Vagina (tissue), 2 donors: ENCODE results near the gene MRPL51. TPM values are rescaled to one million over a fixed set of nuclear protein-coding genes. Genes with fewer than 3 reads are reported as not detected.
"Not testable (repeated sequence)": the region's sequence is repeated elsewhere in the genome, so short reads cannot be mapped to it uniquely, and the experiment has no call there.

Experiments used
- DNase-seq, 2 donors: peaks; one replicate each; pipeline ENCODE4 v3.0.0-alpha.2; 2017; ENCODE audit errors: extremely low spot score in 2 of 2
- H3K27ac ChIP-seq: fragments of 200-600 bp; sonication (generic); one replicate; pipeline ENCODE4 v1.5.1; 2019
- H3K27me3 ChIP-seq: fragments of 200-600 bp; sonication (generic); one replicate; pipeline ENCODE4 v1.5.1; 2019
- H3K36me3 ChIP-seq, 2 donors: fragments of 200-600 bp; sonication (generic); one replicate each; pipeline ENCODE4 v1.5.1; 2017 to 2019
- H3K4me1 ChIP-seq: fragments of 200-600 bp; sonication (generic); one replicate; pipeline ENCODE4 v1.5.1; 2019
- H3K4me3 ChIP-seq, 2 donors: fragments of 200-600 bp; sonication (generic); 1 replicate in 1 of 2; 2 replicates in 1 of 2; pipeline ENCODE4 v1.5.1; 2016 to 2019
- H3K9me3 ChIP-seq: fragments of 200-600 bp; sonication (generic); one replicate; pipeline ENCODE4 v1.5.1; 2019
- POLR2A ChIP-seq, 2 donors: fragments of 450-650 bp; IDR thresholded peaks; one replicate each; pipeline ENCODE4 v1.6.1; 2017; ENCODE audit warnings: antibody characterized with exemption in 2 of 2, mild to moderate bottlenecking in 2 of 2, moderate library complexity in 2 of 2
- POLR2AphosphoS5 ChIP-seq, 2 donors: sonication (generic); formaldehyde crosslinking; IDR thresholded peaks; one replicate each; pipeline ENCODE4 v1.9.0; 2017; ENCODE audit warnings: antibody characterized with exemption in 2 of 2, mild to moderate bottlenecking in 2 of 2, low read depth in 1 of 2; ENCODE audit not compliant: insufficient read depth in 1 of 2
- intact Hi-C: fragments of 100-400 bp; cut with DNase I; formaldehyde crosslinking; loops from one replicate; pipeline ENCODE4 v1.15.1; 2023
- total RNA-seq: library from RNA; depleted of rRNA; stranded (reverse); fragments of >200 nt; gene quantifications from one replicate; pipeline ENCODE4 v1.2.3, GENCODE V29; 2016
- TF ChIP-seq, protein P1 (sequence below), 3 experiments: fragments of 450-650 bp in 2 of 3; fragments of 200-600 bp in 1 of 3; sonication (generic) in 1 of 3; IDR thresholded peaks; one replicate each; pipeline ENCODE4 v1.5.1; 2017 to 2019; ENCODE audit warnings: antibody characterized with exemption in 3 of 3, mild to moderate bottlenecking in 2 of 3, moderate library complexity in 2 of 3

MRPL51 gene
- total RNA-seq, 1 donor from 2014 or later: 23.1 TPM

GRCh38 chr12:6488240-6488639 is 4.8 kb downstream of the MRPL51 start:
- TF ChIP-seq POLR2A (IDR thresholded peaks at IDR 0.05) (no peak), POLR2AphosphoS5 (IDR thresholded peaks at IDR 0.05; ENCODE audit: insufficient read depth in 1 of 2, low read depth in 1 of 2) (no peak)
- TF ChIP-seq, protein P1, sequence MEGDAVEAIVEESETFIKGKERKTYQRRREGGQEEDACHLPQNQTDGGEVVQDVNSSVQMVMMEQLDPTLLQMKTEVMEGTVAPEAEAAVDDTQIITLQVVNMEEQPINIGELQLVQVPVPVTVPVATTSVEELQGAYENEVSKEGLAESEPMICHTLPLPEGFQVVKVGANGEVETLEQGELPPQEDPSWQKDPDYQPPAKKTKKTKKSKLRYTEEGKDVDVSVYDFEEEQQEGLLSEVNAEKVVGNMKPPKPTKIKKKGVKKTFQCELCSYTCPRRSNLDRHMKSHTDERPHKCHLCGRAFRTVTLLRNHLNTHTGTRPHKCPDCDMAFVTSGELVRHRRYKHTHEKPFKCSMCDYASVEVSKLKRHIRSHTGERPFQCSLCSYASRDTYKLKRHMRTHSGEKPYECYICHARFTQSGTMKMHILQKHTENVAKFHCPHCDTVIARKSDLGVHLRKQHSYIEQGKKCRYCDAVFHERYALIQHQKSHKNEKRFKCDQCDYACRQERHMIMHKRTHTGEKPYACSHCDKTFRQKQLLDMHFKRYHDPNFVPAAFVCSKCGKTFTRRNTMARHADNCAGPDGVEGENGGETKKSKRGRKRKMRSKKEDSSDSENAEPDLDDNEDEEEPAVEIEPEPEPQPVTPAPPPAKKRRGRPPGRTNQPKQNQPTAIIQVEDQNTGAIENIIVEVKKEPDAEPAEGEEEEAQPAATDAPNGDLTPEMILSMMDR (IDR thresholded peaks at IDR 0.05): no peak
- Histone ChIP-seq H3K9me3 (no peaks in the 10 kb centered on the region), H3K27me3 (no peaks in the 10 kb centered on the region), H3K36me3 (peaks cover 0 to 6% of the 10 kb centered on the region in 2 donors), H3K4me3 (no peak overlapping the region), H3K4me1 (peaks cover 10% of the 10 kb centered on the region), H3K27ac (no peak overlapping the region)
- intact Hi-C loops: no loop called here
- DNase-seq: no peak

- Histone ChIP-seq H3K27ac (no peak overlapping the region), H3K4me1 (no peaks in the 10 kb centered on the region), H3K27me3 (no peaks in the 10 kb centered on the region), H3K36me3 (no peaks in the 10 kb centered on the region), H3K4me3 (no peak overlapping the region), H3K9me3 (no peaks in the 10 kb centered on the region)
- DNase-seq: no peak
- intact Hi-C loops: no loop called here
- TF ChIP-seq POLR2AphosphoS5 (IDR thresholded peaks at IDR 0.05; ENCODE audit: insufficient read depth in 1 of 2, low read depth in 1 of 2): no peak
- TF ChIP-seq POLR2A (IDR thresholded peaks at IDR 0.05): no peak
- TF ChIP-seq, protein P1 (IDR thresholded peaks at IDR 0.05): no peak
These were observed 14.6 kb downstream of the MRPL51 start for GRCh38 chr12:6478416-6478815.

- H3K9me3 ChIP-seq, H3K4me3 ChIP-seq, DNase-seq, H3K27ac ChIP-seq, intact Hi-C loops, H3K4me1 ChIP-seq, H3K36me3 ChIP-seq, H3K27me3 ChIP-seq: not testable (repeated sequence)
These were observed 15.3 kb downstream of the MRPL51 start for GRCh38 chr12:6477601-6478377.

DNA sequence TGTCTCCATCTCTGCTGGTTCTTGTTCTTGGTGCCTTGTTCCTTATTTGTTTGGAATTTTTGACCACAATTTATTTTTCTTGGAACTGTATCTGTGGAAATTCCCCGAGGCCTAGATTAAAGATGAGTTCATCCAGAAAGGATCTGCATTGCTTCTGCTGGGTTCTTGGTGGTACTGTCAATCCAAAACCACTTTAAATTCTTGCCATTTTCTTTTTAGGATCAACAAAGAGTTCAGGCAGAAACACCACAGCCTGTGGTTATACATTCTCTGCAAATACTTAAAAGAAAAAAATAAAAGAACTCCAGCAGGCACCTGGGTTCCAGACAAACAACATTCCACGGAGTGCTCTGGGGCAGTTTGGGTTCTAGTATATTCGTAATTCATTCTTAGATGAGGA is 16.6 kb downstream of the MRPL51 start:
- no peak for DNase-seq
- TF ChIP-seq, protein P1 (IDR thresholded peaks at IDR 0.05): no peak
- TF ChIP-seq POLR2AphosphoS5 (IDR thresholded peaks at IDR 0.05; ENCODE audit: insufficient read depth in 1 of 2, low read depth in 1 of 2) (no peak), POLR2A (IDR thresholded peaks at IDR 0.05) (no peak)
- Histone ChIP-seq H3K27ac (no peak overlapping the region), H3K27me3 (no peaks in the 10 kb centered on the region), H3K4me1 (peaks cover 2% of the 10 kb centered on the region), H3K9me3 (no peaks in the 10 kb centered on the region), H3K36me3 (no peaks in the 10 kb centered on the region), H3K4me3 (no peak overlapping the region)
- intact Hi-C loops: no loop called here

- H3K9me3 ChIP-seq, H3K4me3 ChIP-seq, H3K27ac ChIP-seq, H3K27me3 ChIP-seq, intact Hi-C loops, DNase-seq, H3K36me3 ChIP-seq, H3K4me1 ChIP-seq: not testable (repeated sequence)
These were observed 17.7 kb downstream of the MRPL51 start for GRCh38 chr12:6475233-6475975.

DNA sequence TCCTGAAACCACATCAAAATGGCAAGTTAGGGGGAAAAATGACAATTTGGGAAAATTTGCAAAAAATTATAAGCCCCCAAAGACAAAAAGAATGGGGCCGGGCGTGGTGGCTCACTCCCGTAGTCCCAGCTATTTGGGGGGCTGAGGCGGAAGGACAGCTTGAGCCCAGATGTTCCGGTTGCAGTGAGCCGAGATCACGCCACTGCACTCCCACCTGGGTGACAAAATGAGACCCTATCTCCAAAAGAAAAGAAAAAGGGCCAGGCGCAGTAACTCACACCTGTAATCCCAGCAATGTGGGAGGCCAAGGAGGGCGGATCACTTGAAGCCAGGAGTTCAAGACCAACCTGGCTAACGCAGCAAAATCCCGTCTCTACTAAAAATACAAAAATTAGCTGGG is 20.6 kb downstream of the MRPL51 start:
- Histone ChIP-seq H3K4me1 (peaks cover 31% of the 10 kb centered on the region), H3K27ac (no peak overlapping the region), H3K9me3 (no peaks in the 10 kb centered on the region), H3K4me3 (no peak overlapping the region), H3K27me3 (no peaks in the 10 kb centered on the region), H3K36me3 (no peaks in the 10 kb centered on the region)
- intact Hi-C loops: no loop called here
- no peak for DNase-seq
- TF ChIP-seq POLR2AphosphoS5 (IDR thresholded peaks at IDR 0.05; ENCODE audit: insufficient read depth in 1 of 2, low read depth in 1 of 2) (no peak), POLR2A (IDR thresholded peaks at IDR 0.05) (no peak)
- TF ChIP-seq, protein P1 (IDR thresholded peaks at IDR 0.05): no peak
